Colonic mucosa (tissue), 4 donors: Measurements from ENCODE around the gene CYB561. TPM values are rescaled to one million over a fixed set of nuclear protein-coding genes. Genes with fewer than 3 reads are reported as not detected.

Source experiments
- DNase-seq: peaks from one replicate; pipeline ENCODE4 v3.0.0-alpha.2; 2020
- H3K27ac ChIP-seq: fragments of 200-600 bp; one replicate; pipeline ENCODE4 v1.8.0; 2021
- H3K27me3 ChIP-seq: fragments of 200-600 bp; one replicate; pipeline ENCODE4 v1.8.0; 2021
- H3K36me3 ChIP-seq: fragments of 200-600 bp; one replicate; pipeline ENCODE4 v1.8.0; 2021
- H3K4me1 ChIP-seq: fragments of 200-600 bp; one replicate; pipeline ENCODE4 v1.8.0; 2021; ENCODE audit warnings: mild to moderate bottlenecking
- H3K4me3 ChIP-seq: fragments of 200-600 bp; one replicate; pipeline ENCODE4 v1.8.0; 2021
- H3K9ac ChIP-seq, 2 donors: one replicate each; pipeline ENCODE4 v1.7.0; 2013; ENCODE audit warnings: control low read depth in 2 of 2, low read depth in 2 of 2, low read length in 2 of 2
- H3K9me3 ChIP-seq: fragments of 200-600 bp; one replicate; pipeline ENCODE4 v1.8.0; 2021
- CTCF ChIP-seq: fragments of 200-600 bp; IDR thresholded peaks from one replicate; pipeline ENCODE4 v1.8.0; 2022; ENCODE audit warnings: antibody characterized with exemption, mild to moderate bottlenecking
- intact Hi-C: fragments of 100-400 bp; cut with DNase I; formaldehyde crosslinking; loops from one replicate; pipeline ENCODE4 v1.14.1; 2022
- total RNA-seq, 2 donors: library from RNA; stranded (reverse); fragmentation: NEBNext Ultra II Directional in 1 of 2; extraction: Animal tissue kit (Norgen Biotek cat#: 25700) in 1 of 2; gene quantifications; one replicate each; pipeline ENCODE4 v1.2.1, GENCODE V29; 2021
- donor health status: healthy.
- donor health status: DM: no; HTN: no; CAD: no.
- donor health status: DM: no; HTN: no; CAD: no.

Gene CYB561
- total RNA-seq, 2 donors from 2014 or later = 60.1 to 90.6 TPM

- DNase-seq = no peak
- Histone ChIP-seq H3K27me3 (no peaks in the 10 kb centered on the region), H3K4me1 (no peaks in the 10 kb centered on the region), H3K36me3 (no peaks in the 10 kb centered on the region), H3K27ac (peak overlapping the region; percentile 75), H3K9me3 (no peaks in the 10 kb centered on the region), H3K9ac (peak overlapping the region; percentile 27 to 48), H3K4me3 (no peak overlapping the region)
- intact Hi-C loops = no loop called here
- no peak for TF ChIP-seq CTCF
Observed at GRCh38 chr17:63447471-63448009, 1.4 kb upstream of the CYB561 start.

- Histone ChIP-seq H3K4me3 (peak overlapping the region; percentile 78), H3K27me3 (no peaks in the 10 kb centered on the region), H3K9ac (peak overlapping the region; percentile 48 to 96), H3K27ac (peak overlapping the region; percentile 75), H3K4me1 (no peaks in the 10 kb centered on the region), H3K36me3 (no peaks in the 10 kb centered on the region), H3K9me3 (no peaks in the 10 kb centered on the region)
- DNase-seq = peak; percentile 88
- no peak for TF ChIP-seq CTCF
- intact Hi-C loops = no loop called here
Observed at GRCh38 chr17:63446753-63447470, 806 bp upstream of the CYB561 start.

- Histone ChIP-seq H3K4me3 (peak overlapping the region; percentile 78), H3K9ac (peak overlapping the region; percentile 87 to 96), H3K4me1 (no peaks in the 10 kb centered on the region), H3K9me3 (no peaks in the 10 kb centered on the region), H3K27ac (peak overlapping the region; percentile 75), H3K27me3 (no peaks in the 10 kb centered on the region), H3K36me3 (no peaks in the 10 kb centered on the region)
- DNase-seq = peak; percentile 56
- TF ChIP-seq CTCF = no peak
- intact Hi-C loops = no loop called here
Observed at GRCh38 chr17:63445571-63445953, 544 bp downstream of the CYB561 start.

- Histone ChIP-seq H3K27ac (peak overlapping the region; percentile 75), H3K9ac (peak overlapping the region; percentile 87 to 96), H3K27me3 (no peaks in the 10 kb centered on the region), H3K36me3 (no peaks in the 10 kb centered on the region), H3K9me3 (no peaks in the 10 kb centered on the region), H3K4me3 (peak overlapping the region; percentile 78), H3K4me1 (no peaks in the 10 kb centered on the region)
- intact Hi-C loops = no loop called here
- TF ChIP-seq CTCF = no peak
- DNase-seq = peak; percentile 57
Observed at GRCh38 chr17:63445065-63445464, 1.0 kb downstream of the CYB561 start.

- Histone ChIP-seq H3K9ac (peak overlapping the region in 1 of 2 donors; percentile 96), H3K36me3 (no peaks in the 10 kb centered on the region), H3K4me1 (no peaks in the 10 kb centered on the region), H3K4me3 (no peak overlapping the region), H3K9me3 (no peaks in the 10 kb centered on the region), H3K27ac (peak overlapping the region; percentile 75), H3K27me3 (no peaks in the 10 kb centered on the region)
- intact Hi-C loops = no loop called here
- TF ChIP-seq CTCF = no peak
- DNase-seq = no peak
Observed at GRCh38 chr17:63444457-63444856, 1.6 kb downstream of the CYB561 start.
